Ascending aorta (tissue), 2 donors: Measurements from ENCODE around the gene MAGED4B. TPM values are rescaled to one million over a fixed set of nuclear protein-coding genes. Genes with fewer than 3 reads are reported as not detected.
"Not testable (repeated sequence)": the region's sequence is repeated elsewhere in the genome, so short reads cannot be mapped to it uniquely, and the experiment has no call there.

Source experiments
- DNase-seq, 2 donors: peaks; one replicate each; pipeline ENCODE4 v3.0.0-alpha.2; 2019; ENCODE audit warnings: low spot score in 2 of 2
- H3K27ac ChIP-seq, 2 donors: fragments of 200-600 bp; sonication (generic); one replicate each; pipeline ENCODE4 v1.5.1; 2016 to 2017; ENCODE audit warnings: mild to moderate bottlenecking in 1 of 2
- H3K27me3 ChIP-seq: fragments of 200-600 bp; sonication (generic); one replicate; pipeline ENCODE4 v1.5.1; 2017
- H3K36me3 ChIP-seq, 2 donors: fragments of 200-600 bp; sonication (generic); one replicate each; pipeline ENCODE4 v1.5.1; 2016
- H3K4me1 ChIP-seq, 2 donors: fragments of 200-600 bp; sonication (generic); one replicate each; pipeline ENCODE4 v1.5.1; 2016 to 2017; ENCODE audit warnings: mild to moderate bottlenecking in 1 of 2
- H3K4me3 ChIP-seq, 2 donors: fragments of 200-600 bp; sonication (generic); one replicate each; pipeline ENCODE4 v1.5.1; 2016 to 2017; ENCODE audit warnings: mild to moderate bottlenecking in 1 of 2
- H3K9me3 ChIP-seq, 2 donors: fragments of 200-600 bp; sonication (generic); one replicate each; pipeline ENCODE4 v1.5.1; 2016
- intact Hi-C: fragments of 100-400 bp; cut with DNase I; formaldehyde crosslinking; loops from one replicate; pipeline ENCODE4 v1.15.1; 2023
- total RNA-seq: library from RNA; depleted of rRNA; stranded (reverse); fragments of >200 nt; gene quantifications from one replicate; pipeline ENCODE4 v1.1.0, GENCODE V29; 2016
- TF ChIP-seq, protein P1 (sequence below), 3 experiments: fragments of 200-600 bp in 2 of 3; fragments of 450-650 bp in 1 of 3; sonication (generic) in 2 of 3; IDR thresholded peaks; one replicate each; pipeline ENCODE4 v1.5.1; 2016 to 2019; ENCODE audit warnings: antibody characterized with exemption in 3 of 3, mild to moderate bottlenecking in 1 of 3, moderate library complexity in 1 of 3

Gene MAGED4B, protein sequence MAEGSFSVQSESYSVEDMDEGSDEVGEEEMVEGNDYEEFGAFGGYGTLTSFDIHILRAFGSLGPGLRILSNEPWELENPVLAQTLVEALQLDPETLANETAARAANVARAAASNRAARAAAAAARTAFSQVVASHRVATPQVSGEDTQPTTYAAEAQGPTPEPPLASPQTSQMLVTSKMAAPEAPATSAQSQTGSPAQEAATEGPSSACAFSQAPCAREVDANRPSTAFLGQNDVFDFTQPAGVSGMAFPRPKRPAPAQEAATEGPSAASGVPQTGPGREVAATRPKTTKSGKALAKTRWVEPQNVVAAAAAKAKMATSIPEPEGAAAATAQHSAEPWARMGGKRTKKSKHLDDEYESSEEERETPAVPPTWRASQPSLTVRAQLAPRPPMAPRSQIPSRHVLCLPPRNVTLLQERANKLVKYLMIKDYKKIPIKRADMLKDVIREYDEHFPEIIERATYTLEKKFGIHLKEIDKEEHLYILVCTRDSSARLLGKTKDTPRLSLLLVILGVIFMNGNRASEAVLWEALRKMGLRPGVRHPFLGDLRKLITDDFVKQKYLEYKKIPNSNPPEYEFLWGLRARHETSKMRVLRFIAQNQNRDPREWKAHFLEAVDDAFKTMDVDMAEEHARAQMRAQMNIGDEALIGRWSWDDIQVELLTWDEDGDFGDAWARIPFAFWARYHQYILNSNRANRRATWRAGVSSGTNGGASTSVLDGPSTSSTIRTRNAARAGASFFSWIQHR
- total RNA-seq: 9.8 TPM

DNA sequence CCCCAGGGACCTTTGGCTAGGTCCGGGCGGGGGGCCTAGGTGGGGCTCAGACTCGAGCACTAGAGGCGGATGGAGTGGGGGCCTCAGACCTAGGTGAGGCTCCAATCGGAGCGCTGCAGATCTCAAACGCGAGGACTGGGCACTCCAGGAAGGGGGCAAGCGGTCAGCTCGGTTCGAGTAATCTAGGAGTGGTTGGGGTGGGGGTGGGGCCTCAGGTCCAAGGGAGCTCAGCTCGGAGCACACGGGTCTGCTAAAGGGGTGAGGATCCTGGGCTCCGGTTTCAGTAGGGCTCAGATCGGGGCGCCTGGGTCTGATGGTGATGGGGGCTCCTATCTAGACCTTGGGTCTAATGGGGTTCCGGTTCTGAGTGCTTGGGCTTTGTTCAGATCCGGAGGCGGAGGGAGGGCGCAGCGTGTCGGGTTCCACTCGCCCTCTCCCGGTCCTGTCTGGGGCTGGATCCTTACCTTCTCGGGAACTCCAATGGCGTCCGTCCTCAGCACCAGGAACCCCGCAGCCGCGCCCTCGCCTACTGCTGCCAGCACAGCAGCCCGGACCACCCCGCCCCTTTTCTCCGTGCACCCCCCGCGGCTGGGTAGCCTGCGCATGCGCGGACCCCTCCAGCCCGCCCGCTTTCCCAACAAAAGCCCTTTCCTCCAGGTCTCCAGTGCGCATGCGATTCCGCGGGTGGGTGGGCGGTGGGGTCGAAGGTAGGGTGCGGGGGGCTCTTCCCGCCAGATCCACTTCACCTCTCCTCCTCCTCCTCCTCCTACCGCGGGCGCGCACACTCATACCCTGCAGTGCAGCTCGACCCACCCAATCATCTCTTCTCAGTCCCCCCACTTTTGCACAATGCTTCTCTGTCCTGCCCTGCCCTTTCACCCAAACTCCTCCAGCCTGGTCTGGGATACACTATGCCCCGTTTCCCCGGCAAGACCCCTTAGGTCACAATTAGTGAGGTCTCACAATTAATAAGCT, at the start of gene MAGED4B:
MAGED4B (minus strand) TSS at position 518 of the 975 bp plus-strand sequence. CDS start 1,011 bp downstream, outside the sequence.
- H3K4me3 ChIP-seq, H3K36me3 ChIP-seq, DNase-seq, H3K27me3 ChIP-seq, H3K9me3 ChIP-seq, H3K27ac ChIP-seq, intact Hi-C loops, H3K4me1 ChIP-seq: not testable (repeated sequence)

DNA sequence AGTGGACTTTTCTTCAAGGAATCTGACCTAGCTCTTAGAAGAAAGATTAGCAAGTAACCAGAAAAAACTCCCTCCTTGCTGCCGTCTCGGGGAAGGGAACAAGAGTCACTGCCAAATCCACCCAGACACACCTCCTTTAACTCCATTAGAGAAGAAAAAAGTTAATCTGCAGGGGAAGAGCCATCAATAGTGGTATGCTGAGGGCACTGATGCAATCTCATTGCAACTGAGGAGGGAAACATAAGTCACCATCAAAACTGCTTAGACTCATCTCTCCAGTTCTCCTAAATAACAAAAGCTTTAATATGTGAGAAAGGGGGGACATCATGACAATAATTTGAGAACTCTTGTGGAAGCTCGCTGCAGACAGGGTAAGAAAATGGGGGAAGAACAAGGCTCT, 49.3 kb upstream of the MAGED4B start:
- Histone ChIP-seq H3K27ac (no peak overlapping the region), H3K4me1 (no peaks in the 10 kb centered on the region), H3K36me3 (no peaks in the 10 kb centered on the region), H3K27me3 (no peaks in the 10 kb centered on the region), H3K9me3 (no peaks in the 10 kb centered on the region), H3K4me3 (no peak overlapping the region)
- no peak for DNase-seq
- TF ChIP-seq, protein P1, sequence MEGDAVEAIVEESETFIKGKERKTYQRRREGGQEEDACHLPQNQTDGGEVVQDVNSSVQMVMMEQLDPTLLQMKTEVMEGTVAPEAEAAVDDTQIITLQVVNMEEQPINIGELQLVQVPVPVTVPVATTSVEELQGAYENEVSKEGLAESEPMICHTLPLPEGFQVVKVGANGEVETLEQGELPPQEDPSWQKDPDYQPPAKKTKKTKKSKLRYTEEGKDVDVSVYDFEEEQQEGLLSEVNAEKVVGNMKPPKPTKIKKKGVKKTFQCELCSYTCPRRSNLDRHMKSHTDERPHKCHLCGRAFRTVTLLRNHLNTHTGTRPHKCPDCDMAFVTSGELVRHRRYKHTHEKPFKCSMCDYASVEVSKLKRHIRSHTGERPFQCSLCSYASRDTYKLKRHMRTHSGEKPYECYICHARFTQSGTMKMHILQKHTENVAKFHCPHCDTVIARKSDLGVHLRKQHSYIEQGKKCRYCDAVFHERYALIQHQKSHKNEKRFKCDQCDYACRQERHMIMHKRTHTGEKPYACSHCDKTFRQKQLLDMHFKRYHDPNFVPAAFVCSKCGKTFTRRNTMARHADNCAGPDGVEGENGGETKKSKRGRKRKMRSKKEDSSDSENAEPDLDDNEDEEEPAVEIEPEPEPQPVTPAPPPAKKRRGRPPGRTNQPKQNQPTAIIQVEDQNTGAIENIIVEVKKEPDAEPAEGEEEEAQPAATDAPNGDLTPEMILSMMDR (IDR thresholded peaks at IDR 0.05): no peak
- intact Hi-C loops: no loop called here

DNA sequence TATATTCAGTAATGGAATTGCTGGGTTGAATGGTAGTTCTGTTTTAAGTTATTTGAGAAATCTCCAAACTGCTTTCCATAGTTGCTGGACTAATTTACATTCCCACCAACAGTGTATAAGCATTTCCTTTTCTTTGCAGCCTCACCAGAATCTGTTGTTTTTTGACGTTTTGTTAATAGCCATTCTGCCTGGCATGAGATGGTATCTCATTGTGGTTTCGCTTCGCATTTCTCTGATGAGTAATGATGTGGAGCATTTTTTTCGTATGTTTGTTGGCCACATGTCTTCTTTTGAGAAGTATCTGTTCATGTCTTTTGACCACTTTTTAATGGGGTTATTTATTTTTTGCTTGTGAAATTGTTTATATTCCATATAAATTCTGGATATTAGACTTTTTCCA, 13.6 kb upstream of the MAGED4B start:
- Histone ChIP-seq H3K9me3 (no peaks in the 10 kb centered on the region), H3K4me1 (no peaks in the 10 kb centered on the region), H3K27me3 (no peaks in the 10 kb centered on the region), H3K36me3 (no peaks in the 10 kb centered on the region), H3K4me3 (no peak overlapping the region), H3K27ac (no peak overlapping the region)
- intact Hi-C loops: no loop called here
- TF ChIP-seq, protein P1 (IDR thresholded peaks at IDR 0.05): no peak
- no peak for DNase-seq

DNA sequence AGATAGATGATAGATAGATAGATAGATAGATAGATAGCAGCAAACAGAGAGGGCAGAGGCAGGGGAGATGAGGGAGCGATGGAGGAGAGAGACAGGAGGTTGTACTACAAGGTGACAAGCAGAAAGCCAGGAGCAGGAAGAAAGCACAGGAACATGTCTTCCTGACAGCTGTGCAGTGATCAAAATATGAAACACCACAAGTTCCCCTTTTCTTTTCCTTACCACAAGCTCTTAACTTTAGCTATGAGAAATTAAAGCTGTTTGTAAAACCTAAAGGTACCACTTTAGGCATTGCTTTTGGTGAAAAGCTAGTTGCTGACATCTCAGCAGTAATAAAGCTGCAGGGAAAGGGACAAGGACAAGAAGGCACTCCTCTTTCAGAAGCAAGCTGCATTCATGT, 9.1 kb upstream of the MAGED4B start:
- Histone ChIP-seq H3K27me3 (no peaks in the 10 kb centered on the region), H3K36me3 (no peaks in the 10 kb centered on the region), H3K4me1 (no peaks in the 10 kb centered on the region), H3K27ac (no peak overlapping the region), H3K4me3 (no peak overlapping the region), H3K9me3 (no peaks in the 10 kb centered on the region)
- DNase-seq: no peak
- intact Hi-C loops: no loop called here
- TF ChIP-seq, protein P1 (IDR thresholded peaks at IDR 0.05): no peak

DNA sequence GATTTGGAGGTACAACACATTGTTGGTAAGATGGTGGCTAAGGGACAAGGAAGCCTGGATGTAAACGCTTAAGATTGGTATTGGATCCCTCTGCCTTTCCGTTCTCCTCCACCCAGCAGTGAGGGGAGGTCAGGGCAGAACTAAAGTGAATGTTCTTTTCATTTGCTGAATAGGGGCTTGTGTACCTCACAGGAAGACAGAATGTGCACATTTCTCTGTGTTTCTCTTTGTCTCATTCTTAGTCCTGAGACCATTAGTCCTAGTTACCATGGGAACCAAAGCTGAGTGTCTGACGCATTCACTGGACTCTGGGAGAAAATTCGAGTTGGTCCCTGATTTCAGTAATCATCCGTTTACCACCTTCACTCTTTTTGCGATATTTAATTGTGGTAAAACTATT, 26.7 kb downstream of the MAGED4B start:
- H3K27ac ChIP-seq, DNase-seq, H3K4me1 ChIP-seq, H3K27me3 ChIP-seq, H3K9me3 ChIP-seq, H3K36me3 ChIP-seq, intact Hi-C loops, H3K4me3 ChIP-seq: not testable (repeated sequence)

DNA sequence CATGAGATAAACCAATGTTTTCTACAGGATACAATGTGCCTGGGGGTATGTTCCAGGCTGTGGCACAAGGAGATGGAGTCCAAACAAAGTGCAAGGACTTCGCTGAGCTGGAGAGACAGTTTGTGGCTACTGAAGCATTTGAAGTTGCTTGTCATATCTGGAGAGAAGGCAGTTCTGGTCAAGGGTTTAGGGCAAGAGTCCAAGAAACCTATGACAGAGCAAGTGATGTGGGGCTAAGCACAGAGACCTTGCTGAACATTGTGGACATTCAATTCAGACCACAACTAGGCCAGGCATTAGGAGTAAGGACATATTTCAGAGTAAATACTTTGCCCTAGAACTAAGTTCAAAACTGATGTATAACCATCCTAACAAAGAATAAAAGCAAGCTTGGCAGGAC, 34.8 kb downstream of the MAGED4B start:
- no peaks in the 10 kb centered on the region for H3K27me3 ChIP-seq
- no peak overlapping the region for H3K27ac ChIP-seq
- TF ChIP-seq, protein P1 (IDR thresholded peaks at IDR 0.05): no peak
- no peak for DNase-seq
- intact Hi-C loops: no loop called here
- no peaks in the 10 kb centered on the region for H3K4me1 ChIP-seq
- no peak overlapping the region for H3K4me3 ChIP-seq
- H3K9me3 ChIP-seq: no peaks in the 10 kb centered on the region
- H3K36me3 ChIP-seq: no peaks in the 10 kb centered on the region
